LNCaP clone FGC (cell line): ENCODE measurements around the gene CST3.

Experiments
- DNase-seq: peaks from one replicate; pipeline ENCODE4 v3.0.0-alpha.2; 2011; ENCODE audit warnings: low read depth
- H3K4me3 ChIP-seq: 2 replicates; pipeline ENCODE4 v1.5.1; 2011; ENCODE audit warnings: mild to moderate bottlenecking, low read depth, low read length, control low read depth
- CTCF ChIP-seq: IDR thresholded peaks from 2 replicates; pipeline ENCODE4 v1.5.1; 2012; ENCODE audit warnings: mild to moderate bottlenecking; ENCODE audit not compliant: control insufficient read depth, insufficient read depth; ENCODE audit errors: extremely low read depth

CST3 gene

DNA sequence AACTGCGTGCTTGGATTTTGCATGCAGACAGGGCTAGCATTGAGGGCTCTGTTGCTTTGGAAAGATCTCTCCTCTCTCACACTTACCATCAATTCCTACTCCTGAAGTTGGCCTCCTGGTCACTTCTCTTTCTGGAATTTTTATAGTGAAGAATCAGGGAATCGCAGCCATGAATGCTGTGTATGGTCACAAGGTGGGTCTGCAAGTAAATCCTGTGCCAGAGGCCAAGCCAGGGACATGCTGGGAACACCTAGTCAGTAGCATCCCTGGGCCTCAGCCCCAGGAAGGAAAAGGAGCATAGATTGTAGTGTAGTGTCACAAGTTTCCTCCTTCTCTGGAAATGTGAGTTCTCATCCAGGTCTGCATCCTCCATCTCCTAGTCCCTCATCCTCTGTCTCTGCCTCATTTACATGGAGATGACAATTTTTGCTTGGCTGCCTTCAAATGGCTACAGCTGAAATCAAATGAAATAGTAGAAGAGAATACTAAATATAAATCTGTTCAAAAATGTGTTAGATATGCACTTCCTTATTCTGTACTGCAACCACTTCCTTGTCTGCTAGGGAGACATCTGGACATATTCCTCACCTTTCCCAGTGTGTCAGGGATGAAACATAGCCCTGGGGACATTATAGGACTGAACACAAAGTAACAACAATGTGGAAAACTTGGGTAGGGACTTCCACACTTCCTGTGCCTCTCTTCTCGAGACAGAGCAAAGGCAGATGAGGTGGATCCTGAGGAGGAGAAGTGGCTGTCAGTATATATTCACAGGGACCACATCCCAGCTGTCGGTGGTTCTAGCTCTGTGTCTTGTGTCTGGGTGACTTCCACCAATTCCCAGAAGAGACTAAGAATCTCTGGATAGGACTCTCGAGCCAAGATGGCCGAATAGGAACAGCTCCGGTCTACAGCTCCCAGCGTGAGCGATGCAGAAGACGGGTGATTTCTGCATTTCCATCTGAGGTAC, 49.0 kb downstream of the CST3 start:
- TF ChIP-seq CTCF = no peak
- no peak overlapping the region for H3K4me3 ChIP-seq

DNA sequence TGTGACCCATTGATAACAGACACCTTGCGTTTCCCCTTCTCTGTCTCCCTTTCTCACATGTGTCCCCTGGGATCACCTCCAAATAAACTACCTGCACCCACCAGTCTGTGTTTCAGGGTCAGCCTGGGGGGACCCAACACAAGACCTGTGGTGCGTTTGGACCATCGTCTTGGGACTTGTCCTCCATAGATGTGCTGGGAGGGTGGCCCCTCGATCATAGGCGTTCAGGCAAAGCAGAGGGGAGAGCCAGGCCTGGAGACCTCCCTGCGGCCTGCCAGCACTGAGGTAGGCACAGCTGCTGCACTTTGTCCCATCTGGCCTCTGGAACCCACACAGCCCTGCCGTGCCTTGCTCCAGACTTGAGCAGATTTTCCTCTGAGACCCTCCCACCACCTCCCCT, 50.1 kb downstream of the CST3 start:
- no peak for DNase-seq
- no peak overlapping the region for H3K4me3 ChIP-seq
- TF ChIP-seq CTCF = no peak

More for the DNA sequence above, 49.0 kb downstream of the CST3 start:
- no peak for DNase-seq

DNA sequence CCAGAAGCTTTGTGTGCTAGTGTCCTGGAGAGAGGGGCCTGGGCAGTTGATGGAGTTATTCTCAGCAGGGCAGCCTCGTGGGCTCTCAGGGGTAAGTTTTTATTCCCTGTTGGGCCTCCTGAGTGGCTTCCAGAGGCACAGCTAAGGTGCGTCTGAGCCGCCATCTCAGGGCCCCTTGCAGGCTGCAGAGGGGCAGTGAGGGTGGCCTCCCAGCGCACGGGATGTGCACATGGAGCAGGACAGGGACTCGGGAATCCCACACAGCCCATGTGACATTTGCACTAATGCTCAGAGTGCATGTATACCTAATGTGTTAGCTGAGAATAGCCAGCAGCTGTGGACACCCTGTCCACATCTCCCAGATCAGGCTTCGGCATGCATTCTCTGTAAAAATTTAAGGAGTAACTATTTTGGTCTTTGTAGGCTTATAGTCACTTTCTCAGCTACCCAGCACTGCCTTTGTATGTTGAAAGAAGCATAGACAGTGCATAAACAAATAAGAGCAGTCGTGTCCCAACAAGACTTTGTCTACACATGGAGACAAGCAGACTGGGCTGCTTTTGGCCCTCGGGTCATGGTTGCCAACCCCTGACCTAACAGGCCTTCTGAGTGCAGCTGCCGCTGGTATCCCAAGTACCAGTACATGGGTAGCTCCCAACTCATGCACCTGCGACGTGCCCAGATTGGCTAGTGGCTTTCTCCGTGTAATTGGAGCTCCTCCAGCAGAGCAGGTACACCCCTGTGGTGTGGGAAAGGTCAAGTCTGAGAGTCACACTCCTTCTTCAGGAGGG, 50.8 kb downstream of the CST3 start:
- TF ChIP-seq CTCF = no peak
- no peak overlapping the region for H3K4me3 ChIP-seq
- DNase-seq = no peak

GRCh38 chr20:23585808-23586734, 51.7 kb downstream of the CST3 start:
- H3K4me3 ChIP-seq = no peak overlapping the region
- no peak for TF ChIP-seq CTCF
- DNase-seq = peak; percentile 69

DNA sequence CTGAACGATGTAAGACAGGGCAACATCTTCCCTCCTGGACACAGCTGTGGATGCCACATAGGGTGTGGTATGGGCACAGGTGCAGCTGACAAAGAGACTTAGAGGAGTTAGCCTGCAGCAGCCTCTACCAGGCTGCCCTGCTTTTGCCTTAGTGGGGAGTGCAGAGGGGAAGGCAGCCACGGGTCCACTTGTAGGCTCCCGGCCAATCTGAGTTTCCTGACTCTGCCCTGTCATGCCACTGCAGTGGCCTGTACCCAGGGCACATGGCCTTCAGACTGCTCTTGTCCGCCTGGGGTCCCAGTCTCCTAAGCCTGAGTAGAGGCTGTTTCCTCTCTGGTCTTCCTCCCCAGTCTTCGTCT, 52.3 kb downstream of the CST3 start:
- DNase-seq = no peak
- H3K4me3 ChIP-seq = no peak overlapping the region
- no peak for TF ChIP-seq CTCF

GRCh38 chr20:23584434-23585199, 53.1 kb downstream of the CST3 start:
- no peak for TF ChIP-seq CTCF
- DNase-seq = no peak
- H3K4me3 ChIP-seq = no peak overlapping the region
